Eye (tissue), 1 donor: ENCODE data around the gene DGCR2.

ENCODE experiments used
- DNase-seq: peaks from one replicate; pipeline ENCODE4 v3.0.0-alpha.2; 2015

DGCR2 gene

DNA sequence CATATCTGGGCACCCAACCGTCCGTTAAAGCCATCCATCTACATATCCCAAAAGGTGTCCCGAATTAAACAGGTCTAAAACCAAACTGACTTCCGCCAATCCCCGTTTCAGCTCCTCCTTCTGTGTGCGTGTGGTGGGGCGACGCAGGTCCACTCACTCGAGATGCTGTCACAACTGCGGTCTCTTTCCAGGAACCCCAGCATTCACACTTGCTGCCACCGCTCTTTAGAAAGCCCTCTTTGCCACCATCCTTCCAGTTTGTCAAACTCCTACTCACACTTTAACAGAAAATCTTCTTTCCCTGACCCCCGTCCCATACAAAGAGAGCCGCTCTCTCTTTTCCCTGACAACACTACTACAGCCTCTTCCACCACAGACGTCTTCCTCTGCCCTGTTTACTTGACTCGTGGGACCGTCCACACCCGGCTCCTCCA is 21.8 kb upstream of the DGCR2 start:
- DNase-seq: no peak

GRCh38 chr22:19143212-19143611 is 21.0 kb upstream of the DGCR2 start:
- no peak for DNase-seq

DNA sequence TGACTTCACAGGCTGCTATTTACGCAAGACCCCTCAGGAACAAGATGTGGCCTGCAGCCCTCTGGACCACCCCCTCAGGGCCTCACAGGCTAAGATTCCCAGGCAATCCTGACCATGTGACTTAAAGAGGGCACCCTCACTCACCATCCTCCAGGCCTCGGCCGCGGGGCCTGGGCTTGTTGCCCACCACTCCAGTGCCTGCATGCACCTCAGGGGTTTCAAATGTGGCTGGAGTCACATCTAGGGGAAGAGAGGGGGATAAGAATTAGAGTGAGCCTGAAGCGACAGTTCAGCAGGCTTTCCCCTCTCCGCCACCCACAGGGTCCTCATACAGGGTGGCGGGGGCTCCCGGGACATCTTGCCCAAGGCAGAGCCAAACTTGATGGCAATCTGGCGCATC is 20.2 kb upstream of the DGCR2 start:
- DNase-seq: no peak

GRCh38 chr22:19139974-19140373 is 17.8 kb upstream of the DGCR2 start:
- no peak for DNase-seq

GRCh38 chr22:19139001-19139356 is 16.8 kb upstream of the DGCR2 start:
- DNase-seq: no peak

DNA sequence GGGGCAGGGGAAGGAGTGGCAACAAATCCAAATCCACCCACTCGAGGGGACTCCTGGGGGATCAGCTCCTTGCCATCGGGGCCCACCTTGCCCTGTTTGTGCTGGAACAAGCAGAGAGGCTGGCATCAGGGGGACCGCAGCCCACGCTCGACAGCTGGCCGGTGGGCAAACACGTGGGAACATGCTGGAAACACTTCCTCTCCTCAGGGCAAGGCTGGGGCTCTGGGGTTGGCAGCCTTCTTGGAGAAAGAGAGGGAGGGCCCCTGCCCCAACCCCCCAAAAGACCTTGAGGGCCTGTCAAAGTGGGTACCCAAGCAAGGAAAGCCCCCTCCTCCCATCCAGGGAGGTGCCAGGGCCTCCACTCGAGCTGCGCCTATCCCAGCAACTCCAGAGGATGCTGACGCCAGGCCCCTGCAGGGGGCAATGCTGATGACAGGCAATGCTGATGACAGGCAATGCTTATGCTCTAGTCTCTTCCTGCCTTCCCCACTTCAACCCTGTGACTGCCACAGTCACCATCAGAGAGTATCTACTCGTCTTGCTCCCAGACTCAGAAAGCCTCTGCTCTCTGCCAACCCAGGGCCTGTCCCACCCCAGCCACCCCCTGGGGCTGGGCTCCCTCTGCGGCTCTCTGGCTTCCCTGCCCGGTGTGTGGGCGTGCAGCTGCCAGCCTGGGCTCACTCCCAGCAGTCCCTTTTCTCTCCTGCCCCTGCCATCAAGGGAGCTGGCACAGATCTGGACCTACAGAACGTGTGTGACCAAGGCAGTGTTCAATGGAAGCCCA is 16.2 kb upstream of the DGCR2 start:
- no peak for DNase-seq

GRCh38 chr22:19137384-19138216 is 15.4 kb upstream of the DGCR2 start:
- no peak for DNase-seq

DNA sequence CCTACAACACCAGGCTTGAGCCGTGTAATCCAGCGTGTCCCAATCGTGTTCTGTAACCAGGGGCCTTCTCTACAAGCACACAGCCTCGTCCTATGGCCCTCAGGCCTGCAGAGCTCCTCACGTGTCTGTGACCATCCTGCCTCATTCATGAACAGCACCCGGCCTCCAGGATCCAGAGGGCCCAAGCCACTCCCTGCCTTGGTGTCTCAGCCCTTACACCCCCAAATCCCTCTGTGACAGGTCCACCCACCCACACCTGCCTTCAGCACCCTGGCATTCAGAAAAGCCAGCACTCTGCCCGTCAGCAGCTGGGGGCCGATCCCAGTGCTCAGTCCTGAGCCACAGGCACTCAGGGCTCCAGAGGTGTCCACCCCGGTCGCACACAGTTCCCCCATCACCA is 14.7 kb upstream of the DGCR2 start:
- DNase-seq: no peak

DNA sequence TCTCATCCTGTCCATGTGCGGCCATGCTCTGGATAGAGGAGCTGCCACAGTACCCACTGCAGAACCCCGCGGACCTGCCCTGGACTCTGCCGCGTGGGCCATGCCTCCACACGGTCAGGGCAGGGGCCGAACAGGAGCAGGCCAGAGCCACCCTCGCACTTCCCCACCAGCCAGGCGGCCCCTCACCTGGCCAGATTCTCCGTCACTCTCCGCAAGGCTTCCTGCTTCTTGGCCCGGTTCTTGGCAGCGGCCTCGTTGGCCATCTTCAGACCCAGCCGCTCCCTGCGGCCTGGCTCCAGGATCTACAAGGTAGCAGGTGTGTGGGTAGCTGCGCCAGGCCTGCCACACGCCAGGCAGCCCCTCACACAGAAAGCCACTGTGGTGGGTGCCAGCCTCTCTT is 12.7 kb upstream of the DGCR2 start:
- no peak for DNase-seq

GRCh38 chr22:19134176-19134831 is 12.1 kb upstream of the DGCR2 start:
- no peak for DNase-seq

DNA sequence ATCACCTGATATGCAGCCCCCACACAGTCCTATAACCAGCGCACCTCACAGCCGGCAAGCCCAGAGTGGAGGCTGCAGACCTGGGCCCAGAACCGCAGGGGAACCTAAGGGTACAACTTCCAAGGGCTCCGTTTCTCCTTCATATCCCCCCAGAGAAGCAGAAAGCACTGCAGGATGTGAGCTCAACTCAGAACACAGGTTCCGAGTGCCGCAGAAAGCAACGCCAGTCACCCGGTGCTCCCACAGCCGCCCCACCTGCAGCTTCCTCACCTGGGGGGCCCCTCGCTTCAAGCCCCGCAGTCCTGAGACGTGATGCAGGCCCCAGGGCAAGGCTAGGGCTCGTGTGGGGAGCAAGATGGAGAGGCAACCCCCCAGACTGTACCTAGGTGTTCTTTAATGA is 11.3 kb upstream of the DGCR2 start:
- no peak for DNase-seq

GRCh38 chr22:19132693-19133400 is 10.6 kb upstream of the DGCR2 start:
- no peak for DNase-seq

GRCh38 chr22:19132153-19132552 is 9.9 kb upstream of the DGCR2 start:
- no peak for DNase-seq

DNA sequence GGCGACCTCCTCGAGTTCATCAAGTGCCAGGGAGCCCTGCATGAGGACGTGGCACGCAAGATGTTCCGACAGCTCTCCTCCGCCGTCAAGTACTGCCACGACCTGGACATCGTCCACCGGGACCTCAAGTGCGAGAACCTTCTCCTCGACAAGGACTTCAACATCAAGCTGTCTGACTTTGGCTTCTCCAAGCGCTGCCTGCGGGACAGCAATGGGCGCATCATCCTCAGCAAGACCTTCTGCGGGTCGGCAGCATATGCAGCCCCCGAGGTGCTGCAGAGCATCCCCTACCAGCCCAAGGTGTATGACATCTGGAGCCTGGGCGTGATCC is 9.4 kb upstream of the DGCR2 start:
- no peak for DNase-seq

DNA sequence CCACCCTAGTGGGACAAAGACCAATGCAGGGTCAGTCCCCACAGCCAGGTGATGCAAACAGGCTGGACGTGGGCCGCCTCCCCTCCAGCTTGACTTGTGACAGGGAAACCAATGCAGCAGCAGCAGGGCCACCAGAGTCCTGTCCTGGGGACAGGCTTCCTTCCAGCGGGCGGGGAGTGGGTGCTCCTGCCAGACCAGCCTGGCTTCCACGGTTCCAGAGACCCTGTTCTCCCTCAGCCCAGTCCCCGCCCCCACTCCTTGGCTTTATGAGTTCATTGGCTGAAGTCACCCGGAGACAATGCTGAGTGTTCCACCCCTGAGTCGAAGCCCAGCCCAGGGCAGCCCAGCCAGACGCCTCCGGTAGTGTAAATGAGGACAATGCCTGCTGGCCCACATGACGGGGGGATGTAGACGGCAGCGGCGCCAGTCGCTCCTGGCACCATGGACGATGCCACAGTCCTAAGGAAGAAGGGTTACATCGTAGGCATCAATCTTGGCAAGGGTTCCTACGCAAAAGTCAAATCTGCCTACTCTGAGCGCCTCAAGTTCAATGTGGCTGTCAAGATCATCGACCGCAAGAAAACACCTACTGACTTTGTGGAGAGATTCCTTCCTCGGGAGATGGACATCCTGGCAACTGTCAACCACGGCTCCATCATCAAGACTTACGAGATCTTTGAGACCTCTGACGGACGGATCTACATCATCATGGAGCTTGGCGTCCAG is 8.9 kb upstream of the DGCR2 start, which contains the start of gene TSSK2:
Gene TSSK2, plus strand, starts transcription at position 350 of the 726 bp plus-strand sequence. Its CDS starts 92 bp downstream, at position 442.
- no peak for DNase-seq

DNA sequence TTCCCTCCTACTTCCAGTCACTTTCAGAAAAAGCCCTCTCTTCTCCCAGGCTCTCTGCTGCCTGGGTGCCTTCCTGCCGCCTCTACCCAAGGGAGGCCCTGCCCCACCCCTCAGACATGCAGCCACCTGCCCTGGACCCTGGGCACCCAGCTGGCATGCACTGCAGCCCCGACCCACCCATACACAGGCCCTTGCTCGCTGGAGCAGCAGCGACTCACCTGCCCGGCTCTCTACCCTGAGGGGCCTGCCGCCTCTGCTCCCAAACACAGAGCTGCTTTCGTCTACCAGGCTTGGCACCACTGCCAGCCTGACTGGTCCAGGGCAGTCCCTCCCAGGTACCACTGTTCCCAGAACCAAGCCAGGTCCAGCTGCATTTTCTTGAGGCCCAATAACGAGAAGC is 7.7 kb upstream of the DGCR2 start:
- no peak for DNase-seq

GRCh38 chr22:19128946-19129727 is 6.9 kb upstream of the DGCR2 start:
- DNase-seq: no peak

GRCh38 chr22:19128009-19128401 is 5.8 kb upstream of the DGCR2 start:
- DNase-seq: no peak

- no peak for DNase-seq
These were observed 5.3 kb upstream of the DGCR2 start for GRCh38 chr22:19127329-19128008.

DNA sequence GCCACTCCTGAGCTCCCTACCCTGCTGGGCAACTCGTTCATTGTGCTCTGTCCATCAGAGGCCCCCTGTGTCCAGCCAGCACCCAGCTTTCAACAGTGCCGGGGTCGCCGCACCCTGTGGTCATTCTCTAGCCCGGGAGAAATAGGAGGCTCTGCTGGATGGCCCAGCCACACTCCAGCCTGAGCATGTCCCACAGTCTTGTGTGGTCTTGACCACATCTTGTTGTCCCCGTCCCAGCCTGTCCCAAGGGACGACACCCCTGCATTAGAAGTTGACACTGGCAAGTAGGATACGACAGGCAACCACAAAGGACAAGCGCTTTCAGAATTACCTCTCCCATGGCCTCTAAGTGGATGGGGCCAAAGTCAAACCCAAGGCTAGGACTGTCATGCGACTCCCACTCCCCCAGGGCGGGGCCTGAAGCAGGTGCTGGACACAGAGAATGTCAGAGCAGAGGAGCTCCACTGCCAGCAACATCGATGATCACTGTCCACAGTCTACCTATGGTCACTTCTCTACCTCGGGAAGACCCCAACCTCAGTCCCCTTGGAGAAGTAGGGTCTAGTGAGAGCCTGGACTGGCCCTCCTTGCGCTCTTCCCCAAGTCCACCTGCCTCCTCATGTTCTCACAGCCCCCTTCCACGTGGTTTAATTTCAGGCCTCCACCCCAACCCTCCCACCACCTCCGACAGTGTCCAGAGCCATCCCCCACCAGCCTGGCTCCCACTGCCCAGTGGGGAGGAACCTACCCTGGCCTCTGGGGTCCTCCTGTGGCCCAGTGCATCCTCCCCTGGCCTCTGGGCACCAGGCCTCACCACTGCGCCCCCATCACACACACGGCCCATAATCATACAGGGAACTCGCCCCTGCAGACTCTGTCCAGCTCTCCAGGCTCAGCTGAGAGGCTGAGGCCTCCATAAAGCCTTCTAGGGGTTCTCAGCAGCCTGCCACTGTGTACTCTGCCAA is 4.4 kb upstream of the DGCR2 start:
- DNase-seq: no peak
